ENCODE data around the gene LYPD1.

LYPD1 gene

DNA sequence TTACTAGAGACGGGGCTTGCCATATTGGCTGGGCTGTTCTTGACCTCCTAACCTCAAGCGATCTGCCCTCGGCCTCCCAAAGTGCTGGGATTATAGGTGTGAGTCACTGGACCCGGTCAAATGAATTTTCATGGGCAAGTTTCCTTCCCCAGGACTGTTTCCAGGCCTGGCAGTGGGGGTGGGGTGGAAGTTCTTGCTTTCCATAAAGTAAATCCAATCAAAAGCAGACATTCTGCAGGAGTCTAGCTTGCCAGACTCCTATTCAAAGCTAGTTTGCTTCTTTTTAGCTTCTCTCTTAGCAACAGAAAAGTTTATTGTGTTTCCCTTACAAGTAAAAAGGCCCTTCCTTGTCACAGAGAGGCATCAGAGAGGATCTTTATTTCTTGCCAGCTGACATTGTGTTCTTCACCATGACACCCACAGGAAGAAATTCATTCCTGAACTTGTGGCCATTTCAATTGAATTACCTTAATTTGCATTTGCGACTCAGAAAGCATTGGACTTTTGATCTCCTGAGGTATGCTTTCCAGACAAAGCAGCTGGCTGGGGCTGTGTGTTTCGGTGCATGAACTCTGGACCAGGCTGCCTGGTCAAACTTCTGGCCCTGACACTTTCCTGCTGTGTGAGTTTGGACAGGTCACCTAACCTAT is 37.9 kb downstream of the LYPD1 start:
- DNase-seq = no peak

GRCh38 chr2:132627536-132627935 is 42.5 kb downstream of the LYPD1 start:
- no peak for DNase-seq

DNA sequence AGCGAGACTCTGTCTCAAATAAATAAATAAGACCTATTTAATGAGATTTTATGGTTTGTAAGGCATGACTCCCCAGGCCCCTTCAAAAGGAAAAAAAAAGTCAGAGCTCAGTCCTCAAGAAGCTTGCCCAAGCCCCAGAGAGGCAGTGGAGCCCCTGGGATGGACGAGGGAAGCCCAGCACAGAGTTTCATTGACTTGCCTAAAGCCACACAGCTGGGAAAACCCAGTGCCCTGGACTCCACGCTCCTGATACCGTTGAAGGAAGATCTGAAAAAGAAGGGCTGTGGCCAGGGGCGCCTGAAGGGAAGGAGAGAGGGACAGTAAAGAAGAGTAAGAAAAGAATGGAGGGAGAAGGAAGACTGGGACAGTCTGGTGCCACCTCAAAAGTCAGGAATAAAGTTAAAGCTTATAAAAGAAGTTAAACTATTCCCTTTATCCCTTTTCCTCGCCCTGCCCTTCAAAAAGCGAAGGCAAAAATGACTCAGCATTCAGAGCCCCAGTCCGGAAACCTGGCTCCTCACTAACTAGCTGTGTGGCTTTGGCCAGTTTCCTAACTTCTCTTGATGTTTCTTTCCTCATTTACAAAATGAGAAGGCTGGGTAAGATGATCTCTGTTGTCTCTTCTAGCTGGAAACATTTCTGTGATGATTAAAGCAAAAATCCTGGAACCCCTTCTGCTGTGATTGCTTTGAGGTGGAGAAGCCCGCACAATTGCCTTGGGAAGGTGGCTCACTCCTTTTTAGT is 46.7 kb downstream of the LYPD1 start:
- no peak for DNase-seq

- no peak for DNase-seq
These were observed 48.7 kb downstream of the LYPD1 start for GRCh38 chr2:132621131-132621875.

GRCh38 chr2:132620115-132620514 is 49.9 kb downstream of the LYPD1 start:
- no peak for DNase-seq

DNA sequence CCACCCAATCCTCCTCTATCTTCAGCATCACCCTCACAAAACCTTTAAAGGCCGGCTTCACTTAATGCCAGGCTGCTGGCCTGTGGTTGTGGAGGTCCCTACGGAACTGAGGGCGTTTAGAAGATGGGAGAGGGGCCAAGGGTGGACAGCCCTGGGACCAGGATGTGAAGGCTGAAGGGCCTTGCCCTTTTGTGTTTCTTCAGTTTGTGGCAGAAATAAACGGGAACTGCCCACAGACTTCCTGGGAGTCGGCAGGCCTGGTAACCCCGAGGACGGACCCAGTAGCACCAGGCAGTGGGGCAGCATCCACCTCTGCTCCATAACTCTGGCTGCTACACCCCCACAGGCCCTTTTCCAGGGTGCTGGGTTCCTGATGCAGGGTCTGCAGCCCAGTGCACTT is 51.3 kb downstream of the LYPD1 start:
- no peak for DNase-seq

- DNase-seq = no peak
These were observed 52.0 kb downstream of the LYPD1 start for GRCh38 chr2:132617989-132618388.

- DNase-seq = no peak
These were observed 54.5 kb downstream of the LYPD1 start for GRCh38 chr2:132615329-132616085.

DNA sequence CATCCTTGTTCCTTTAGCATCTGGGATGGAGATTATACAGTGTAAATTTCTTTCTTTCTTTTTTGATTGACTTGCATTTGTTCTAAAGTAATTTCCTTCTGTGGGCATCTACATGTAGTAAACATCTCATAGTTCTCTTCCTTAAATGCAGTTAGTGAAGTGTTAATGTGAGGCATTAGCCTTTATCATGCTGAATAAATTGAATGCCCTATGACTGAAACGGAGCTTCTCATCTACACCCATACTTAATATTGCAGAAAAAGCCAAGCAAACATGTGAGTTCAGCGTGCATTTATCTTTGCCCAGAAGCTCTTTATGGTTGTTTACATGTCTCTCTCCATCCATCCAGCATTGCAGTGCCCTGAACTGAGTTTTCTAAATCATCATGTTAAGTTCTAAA is 58.3 kb downstream of the LYPD1 start:
- no peak for DNase-seq

GRCh38 chr2:132609101-132609890 is 60.7 kb downstream of the LYPD1 start:
- no peak for DNase-seq

DNA sequence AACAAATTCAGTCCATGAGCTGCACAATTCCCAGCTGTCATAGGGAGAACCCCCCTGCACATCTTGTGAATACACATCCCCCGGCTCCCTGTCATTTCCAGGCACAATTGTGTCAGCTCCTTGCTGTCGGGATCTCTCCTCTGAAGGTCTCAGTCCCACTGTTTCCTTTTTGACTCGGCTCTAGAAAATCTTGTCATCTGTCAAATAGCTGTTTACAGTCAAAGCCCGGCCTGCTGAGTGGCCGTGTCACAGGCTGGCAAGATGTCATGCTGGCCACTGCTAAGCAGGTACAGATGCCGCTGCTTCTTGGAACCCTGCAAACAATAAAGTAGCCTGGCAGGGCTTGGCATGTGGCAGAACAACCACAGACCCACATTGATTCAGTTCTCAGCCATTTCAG is 61.7 kb downstream of the LYPD1 start:
- DNase-seq = no peak

GRCh38 chr2:132607426-132608090 is 62.4 kb downstream of the LYPD1 start:
- no peak for DNase-seq

DNA sequence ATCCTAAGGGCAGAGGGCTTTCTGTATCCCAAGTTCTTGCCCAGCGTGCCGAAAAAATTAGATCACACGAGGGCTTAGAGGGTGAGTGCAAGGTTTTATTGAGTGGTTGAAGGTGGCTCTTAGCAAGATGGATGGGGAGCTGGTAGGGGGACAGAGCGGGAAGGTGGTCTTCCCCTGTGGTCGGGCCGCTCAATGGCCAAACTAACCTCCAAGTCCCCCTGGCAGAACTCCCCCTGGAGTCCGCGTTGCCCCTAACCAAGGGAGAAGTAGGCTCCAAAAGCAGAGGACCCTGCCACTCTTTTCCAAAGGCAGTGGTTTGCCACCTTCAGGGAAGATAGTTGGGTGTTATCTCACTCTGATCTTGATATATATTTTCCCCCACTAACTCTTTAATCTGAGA is 63.4 kb downstream of the LYPD1 start:
- DNase-seq = no peak

DNA sequence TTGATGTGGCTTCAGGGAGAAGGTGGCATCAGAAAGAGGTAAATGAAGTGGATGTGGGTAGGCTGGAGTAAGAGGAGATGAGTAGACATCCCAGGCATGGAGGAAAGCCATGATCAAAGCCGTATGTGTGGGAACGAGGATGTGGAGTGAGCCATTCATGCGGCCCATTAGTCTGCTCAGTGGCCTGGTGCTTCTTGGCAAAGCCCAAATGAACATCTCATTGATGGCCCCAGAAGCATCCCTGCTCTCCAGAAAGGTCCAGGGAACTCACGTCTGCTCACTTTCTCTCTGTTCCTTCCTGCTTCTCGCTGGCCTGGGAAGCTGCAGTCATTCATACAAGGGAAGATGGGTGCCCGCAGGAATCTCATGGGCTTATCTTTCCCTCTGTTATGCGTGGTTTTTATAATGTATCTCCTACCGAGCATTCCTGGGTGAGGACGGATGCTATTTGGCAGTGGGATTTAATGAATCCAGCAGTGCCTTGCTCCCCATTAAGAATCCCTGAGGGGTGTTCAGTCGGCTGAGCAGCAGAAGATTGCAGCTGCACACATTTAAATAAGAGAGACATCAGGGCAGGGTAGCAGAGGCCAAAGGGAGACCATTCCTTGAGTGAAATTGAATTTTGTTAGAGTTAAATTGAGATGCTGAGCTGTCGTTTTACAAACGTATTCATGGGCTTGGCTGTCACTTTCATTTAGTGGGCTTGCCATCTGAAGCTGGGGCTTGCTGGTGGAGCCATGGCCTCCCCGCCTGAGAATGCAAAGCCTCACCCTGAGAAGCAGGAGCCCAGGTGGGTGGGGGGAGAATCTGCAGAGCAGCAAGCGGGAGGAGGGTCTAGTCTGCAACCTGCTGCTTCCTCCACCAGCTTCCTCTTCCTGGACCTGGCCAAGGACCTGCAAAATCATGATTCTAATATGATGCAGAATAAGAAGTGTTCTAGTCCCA is 64.5 kb downstream of the LYPD1 start:
- no peak for DNase-seq

GRCh38 chr2:132604561-132604960 is 65.4 kb downstream of the LYPD1 start:
- no peak for DNase-seq

DNA sequence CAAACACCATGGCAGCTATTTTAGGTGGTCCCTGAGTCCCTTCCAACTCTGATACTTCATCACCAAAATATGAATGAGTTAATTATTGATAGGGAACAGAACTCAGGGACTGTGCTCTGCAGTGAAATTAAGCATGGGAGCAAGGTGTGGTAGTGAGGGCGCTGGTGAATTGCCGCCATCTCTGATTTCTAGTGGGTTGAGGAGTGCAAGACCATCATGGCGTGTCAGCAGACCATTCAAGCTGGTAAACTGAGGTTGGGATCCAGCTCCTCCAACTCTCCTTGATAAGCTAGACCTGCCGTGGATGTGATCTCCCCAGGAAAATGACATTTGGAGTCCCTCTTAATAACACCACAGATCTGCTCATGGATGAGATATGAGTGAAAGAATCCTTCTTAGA is 70.4 kb downstream of the LYPD1 start:
- DNase-seq = no peak

GRCh38 chr2:132598536-132598935 is 71.5 kb downstream of the LYPD1 start:
- DNase-seq = no peak

GRCh38 chr2:132597831-132598230 is 72.2 kb downstream of the LYPD1 start:
- DNase-seq = no peak

DNA sequence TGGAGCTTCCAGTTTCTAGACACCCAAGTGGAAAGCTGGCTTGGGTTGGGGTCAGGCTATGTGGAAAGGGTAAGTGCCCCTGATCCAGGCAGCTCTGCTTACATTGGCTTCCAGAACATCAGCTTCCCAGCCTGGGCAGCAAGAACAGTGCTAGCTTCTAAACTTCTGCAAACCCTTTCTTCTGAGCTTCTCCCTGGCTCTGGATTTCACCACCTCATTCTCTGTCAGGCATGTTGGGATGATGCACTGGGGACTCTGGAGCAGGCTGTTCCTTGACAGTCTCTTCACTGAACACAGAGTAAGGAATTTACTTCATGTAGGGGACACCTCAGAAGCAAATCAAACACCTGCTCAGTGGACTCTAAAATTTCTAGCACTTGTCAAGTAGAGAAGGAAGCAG is 72.8 kb downstream of the LYPD1 start:
- no peak for DNase-seq

DNA sequence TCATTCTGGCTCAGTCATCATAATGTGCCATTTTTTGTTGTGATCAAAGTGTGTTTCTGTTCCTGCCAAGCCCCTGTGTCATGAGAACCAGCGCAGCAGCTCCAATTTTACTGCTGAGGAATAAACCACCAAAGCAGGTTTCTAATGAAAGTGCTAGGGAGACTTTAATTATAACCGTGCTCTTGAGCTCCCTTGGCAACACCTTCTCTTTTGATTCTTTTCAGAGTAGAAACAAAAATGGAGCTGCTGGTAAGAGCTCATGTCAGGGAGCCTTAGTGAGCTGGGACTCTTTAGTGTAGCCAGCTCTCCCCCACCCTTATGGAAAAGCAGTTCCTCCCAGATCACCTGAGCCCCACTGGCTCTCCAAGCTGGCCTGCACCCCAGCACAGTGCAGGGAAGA is 74.3 kb downstream of the LYPD1 start:
- DNase-seq = no peak

DNA sequence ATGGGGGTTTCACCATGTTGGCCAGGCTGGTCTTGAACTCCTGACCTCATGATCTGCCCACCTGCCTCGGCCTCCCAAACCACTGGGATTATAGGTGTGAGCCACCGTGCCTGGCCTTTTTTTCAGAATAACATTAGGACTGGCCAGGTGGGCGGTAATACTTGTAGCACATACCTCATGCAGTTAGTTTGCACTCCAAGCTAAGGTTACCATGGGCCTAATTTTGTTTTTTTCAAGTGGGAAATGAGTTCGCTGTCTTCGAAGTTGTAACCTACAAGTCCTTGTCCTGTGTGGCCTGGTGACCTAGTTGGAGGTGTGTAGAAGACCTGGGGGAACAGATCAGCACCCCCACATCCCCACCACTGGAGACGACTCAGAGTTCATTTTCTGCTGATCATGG is 74.8 kb downstream of the LYPD1 start:
- no peak for DNase-seq
